Thyroid gland (tissue), 4 donors: ENCODE results near the gene C10orf53.

ENCODE experiments used
- CTCF ChIP-seq, 6 experiments: fragments of 200-600 bp in 3 of 6; fragments of 450-650 bp in 3 of 6; sonication (generic) in 3 of 6; IDR thresholded peaks; one replicate each; pipeline ENCODE4 v1.5.1; 2016 to 2019; ENCODE audit warnings: antibody characterized with exemption in 6 of 6, mild to moderate bottlenecking in 2 of 6, inconsistent platforms in 1 of 6, moderate library complexity in 1 of 6
- POLR2A ChIP-seq, 2 donors: fragments of 450-650 bp; IDR thresholded peaks; one replicate each; pipeline ENCODE4 v1.6.1; 2017; ENCODE audit warnings: antibody characterized with exemption in 2 of 2, mild to moderate bottlenecking in 2 of 2, moderate library complexity in 1 of 2

GRCh38 chr10:49694466-49694865 lies 15.0 kb downstream of the C10orf53 start:
- TF ChIP-seq CTCF (IDR thresholded peaks at IDR 0.05): no peak
- no peak for TF ChIP-seq POLR2A (IDR thresholded peaks at IDR 0.05)
